Hepatocyte (in vitro differentiated cells): ENCODE measurements around the gene ADD1. TPM values are rescaled to one million over a fixed set of nuclear protein-coding genes. Genes with fewer than 3 reads are reported as not detected.

Experiments used
- DNase-seq: peaks from one replicate; pipeline ENCODE4 v3.0.0-alpha.2; 2016; ENCODE audit warnings: low spot score
- H2AFZ ChIP-seq: fragments of 200-600 bp; sonication (generic); 2 replicates; pipeline ENCODE4 v1.6.0; 2016; ENCODE audit warnings: antibody characterized with exemption, mild to moderate bottlenecking
- H3K27ac ChIP-seq: fragments of 200-600 bp; sonication (generic); 2 replicates; pipeline ENCODE4 v1.5.1; 2016; ENCODE audit warnings: mild to moderate bottlenecking
- H3K27me3 ChIP-seq: fragments of 200-600 bp; sonication (generic); 2 replicates; pipeline ENCODE4 v1.6.1; 2016
- H3K36me3 ChIP-seq: fragments of 200-600 bp; sonication (generic); replicated peaks from 2 replicates; pipeline ENCODE4 v1.5.1; 2016; ENCODE audit warnings: low read depth; ENCODE audit not compliant: insufficient read depth
- H3K4me1 ChIP-seq: fragments of 200-600 bp; sonication (generic); 2 replicates; pipeline ENCODE4 v1.5.1; 2016; ENCODE audit warnings: mild to moderate bottlenecking, moderate library complexity; ENCODE audit not compliant: insufficient read depth
- H3K4me2 ChIP-seq: fragments of 200-600 bp; sonication (generic); 2 replicates; pipeline ENCODE4 v1.6.0; 2016
- H3K4me3 ChIP-seq: fragments of 200-600 bp; sonication (generic); 2 replicates; pipeline ENCODE4 v1.5.1; 2016; ENCODE audit warnings: mild to moderate bottlenecking
- H3K79me2 ChIP-seq: fragments of 200-600 bp; sonication (generic); 2 replicates; pipeline ENCODE4 v1.6.0; 2017; ENCODE audit warnings: mild to moderate bottlenecking
- H3K9me2 ChIP-seq: fragments of 200-600 bp; sonication (generic); replicated peaks from 2 replicates; pipeline ENCODE4 v1.6.0; 2017; ENCODE audit warnings: mild to moderate bottlenecking; ENCODE audit not compliant: insufficient read depth
- H3K9me3 ChIP-seq: fragments of 200-600 bp; sonication (generic); 2 replicates; pipeline ENCODE4 v1.5.1; 2016; ENCODE audit warnings: low read depth, mild to moderate bottlenecking
- H4K20me1 ChIP-seq: fragments of 200-600 bp; sonication (generic); 2 replicates; pipeline ENCODE4 v1.6.0; 2016; ENCODE audit warnings: mild to moderate bottlenecking; ENCODE audit not compliant: insufficient read depth, poor library complexity, severe bottlenecking
- CTCF ChIP-seq: fragments of 200-600 bp; sonication (generic); IDR thresholded peaks from 2 replicates; pipeline ENCODE4 v1.5.1; 2016; ENCODE audit warnings: antibody characterized with exemption, mild to moderate bottlenecking; ENCODE audit not compliant: poor library complexity
- EZH2 ChIP-seq: fragments of 200-600 bp; sonication (generic); IDR thresholded peaks from 2 replicates; pipeline ENCODE4 v1.6.1; 2016; ENCODE audit warnings: antibody characterized with exemption, mild to moderate bottlenecking, borderline replicate concordance
- EZH2phosphoT487 ChIP-seq: fragments of 200-600 bp; sonication (generic); IDR thresholded peaks from one replicate; pipeline ENCODE4 v1.6.1; 2018; ENCODE audit warnings: antibody characterized with exemption, mild to moderate bottlenecking, low read depth, moderate library complexity; ENCODE audit not compliant: unreplicated experiment, severe bottlenecking
- WGBS: methylation state at CpG from one replicate; pipeline ENCODE4 v1.1.6; 2016; ENCODE audit warnings: low lambda C conversion rate; ENCODE audit errors: missing lambda C conversion rate; 5-methylcytosine and 5-hydroxymethylcytosine counted together
- polyA plus RNA-seq: library from polyadenylated mRNA; unstranded; fragments of >200 nt; fragmentation: Nextera tagmentation; extraction: Ambion mirVana; gene quantifications from 2 replicates; pipeline ENCODE4 v1.2.1, GENCODE V29; 2016
- total RNA-seq: library from RNA; depleted of rRNA; stranded (reverse); fragments of >200 nt; gene quantifications from 2 replicates; pipeline ENCODE4 v1.2.3, GENCODE V29; 2014

The ADD1 gene
- total and polyA plus RNA-seq, 2 experiments from 2014 or later, result 179 to 208 TPM

GRCh38 chr4:2866891-2867290 is 23.2 kb downstream of the ADD1 start:
- H2AFZ ChIP-seq, result no peak overlapping the region
- no peaks in the 10 kb centered on the region for H3K27me3 ChIP-seq
- peak overlapping the region; percentile 87 for H3K27ac ChIP-seq
- H3K4me2 ChIP-seq, result peak overlapping the region; percentile 75
- 82% methylated on average over 5 of the region's 5 CpGs for WGBS
- no peak for DNase-seq
- H3K79me2 ChIP-seq, result peaks cover 97% of the 10 kb centered on the region
- no peaks in the 10 kb centered on the region for H3K36me3 ChIP-seq
- TF ChIP-seq CTCF, result no peak
- no peak for TF ChIP-seq EZH2
- no peak for TF ChIP-seq EZH2phosphoT487
- H3K9me2 ChIP-seq, result no peaks in the 10 kb centered on the region
- H3K4me3 ChIP-seq, result no peak overlapping the region
- peaks cover 91% of the 10 kb centered on the region for H4K20me1 ChIP-seq
- H3K4me1 ChIP-seq, result peaks cover 68% of the 10 kb centered on the region
- no peaks in the 10 kb centered on the region for H3K9me3 ChIP-seq

DNA sequence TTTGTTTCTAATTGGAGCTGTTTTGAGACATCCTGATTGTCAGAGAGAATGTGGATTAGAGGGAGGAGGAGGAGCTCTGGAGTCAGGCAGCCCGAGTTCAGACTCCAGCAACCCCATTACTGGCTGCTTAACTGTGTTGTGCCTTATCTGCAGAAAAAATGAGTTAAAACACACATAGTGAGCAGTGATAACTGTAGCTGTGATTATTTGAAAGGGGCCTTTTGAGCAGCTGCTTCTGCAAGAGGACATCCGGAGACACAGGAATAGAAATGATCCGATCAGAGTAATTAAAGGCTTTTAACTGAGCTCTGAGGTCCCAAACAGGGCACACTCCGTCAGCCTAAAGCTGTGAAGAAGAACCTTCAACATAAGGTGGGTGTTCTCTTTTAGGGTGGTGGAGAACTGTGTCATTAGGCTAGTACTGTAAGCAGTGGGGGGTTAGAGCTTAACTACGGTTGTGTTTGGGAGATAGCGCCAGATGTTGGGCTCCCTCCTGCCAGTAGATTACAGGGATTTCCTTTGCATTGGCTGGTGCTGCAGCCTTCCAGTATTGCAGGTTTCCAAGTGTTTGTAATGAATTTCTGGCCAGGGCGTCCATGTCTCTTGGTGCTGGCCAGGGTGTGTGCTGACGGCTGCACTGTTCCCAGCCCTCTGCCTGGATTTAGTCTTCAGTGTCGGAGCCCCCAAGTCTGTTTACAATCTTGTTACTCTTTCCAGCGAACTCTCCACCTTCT is 24.3 kb downstream of the ADD1 start:
- peak overlapping the region; percentile 75 for H3K4me2 ChIP-seq
- H3K27ac ChIP-seq, result peak overlapping the region; percentile 87
- peak; percentile 34 for DNase-seq
- H2AFZ ChIP-seq, result no peak overlapping the region
- WGBS, result 17% methylated on average over 10 of the region's 10 CpGs
- no peaks in the 10 kb centered on the region for H3K27me3 ChIP-seq
- H3K4me1 ChIP-seq, result peaks cover 62% of the 10 kb centered on the region
- no peaks in the 10 kb centered on the region for H3K9me2 ChIP-seq
- peaks cover 91% of the 10 kb centered on the region for H4K20me1 ChIP-seq
- peaks cover 100% of the 10 kb centered on the region for H3K79me2 ChIP-seq
- no peaks in the 10 kb centered on the region for H3K9me3 ChIP-seq
- no peak for TF ChIP-seq EZH2phosphoT487
- no peak for TF ChIP-seq EZH2
- no peak for TF ChIP-seq CTCF
- no peaks in the 10 kb centered on the region for H3K36me3 ChIP-seq
- no peak overlapping the region for H3K4me3 ChIP-seq

GRCh38 chr4:2868877-2869487 is 25.3 kb downstream of the ADD1 start:
- no peaks in the 10 kb centered on the region for H3K27me3 ChIP-seq
- H3K27ac ChIP-seq, result peak overlapping the region; percentile 87
- peaks cover 88% of the 10 kb centered on the region for H4K20me1 ChIP-seq
- no peaks in the 10 kb centered on the region for H3K9me3 ChIP-seq
- H3K4me1 ChIP-seq, result peaks cover 68% of the 10 kb centered on the region
- H3K4me2 ChIP-seq, result peak overlapping the region; percentile 75
- H2AFZ ChIP-seq, result no peak overlapping the region
- no peak overlapping the region for H3K4me3 ChIP-seq
- H3K79me2 ChIP-seq, result peaks cover 100% of the 10 kb centered on the region
- no peak for DNase-seq
- no peaks in the 10 kb centered on the region for H3K9me2 ChIP-seq
- 76% methylated on average over 12 of the region's 12 CpGs for WGBS
- H3K36me3 ChIP-seq, result no peaks in the 10 kb centered on the region
- TF ChIP-seq EZH2phosphoT487, result no peak
- no peak for TF ChIP-seq CTCF
- no peak for TF ChIP-seq EZH2
